Adrenal gland (tissue), 12 donors: ENCODE data around the gene CD22. TPM values are rescaled to one million over a fixed set of nuclear protein-coding genes. Genes with fewer than 3 reads are reported as not detected.
"Not testable (repeated sequence)": the region's sequence is repeated elsewhere in the genome, so short reads cannot be mapped to it uniquely, and the experiment has no call there.

Experiments
- DNase-seq, 7 donors: peaks; one replicate each; pipeline ENCODE4 v3.0.0-alpha.2; 2019 to 2020
- H3K27ac ChIP-seq, 5 donors: fragments of 200-600 bp; sonication (generic) in 4 of 5; 1 replicate in 3 of 5; 2 replicates in 2 of 5; pipeline versions ENCODE4 v1.5.1 to v1.8.0; 2016 to 2020; ENCODE audit warnings: mild to moderate bottlenecking in 1 of 5
- H3K27me3 ChIP-seq: fragments of 200-600 bp; 2 replicates; pipeline ENCODE4 v1.8.0; 2021
- H3K36me3 ChIP-seq, 2 donors: fragments of 200-600 bp; replicated peaks in 1 of 2; 1 replicate in 1 of 2; 2 replicates in 1 of 2; pipeline versions ENCODE4 v1.5.1 to v1.8.0; 2018 to 2022
- H3K4me1 ChIP-seq, 2 donors: fragments of 200-600 bp; replicated peaks in 1 of 2; 1 replicate in 1 of 2; 2 replicates in 1 of 2; pipeline versions ENCODE4 v1.5.1 to v1.8.0; 2018 to 2021
- H3K4me3 ChIP-seq, 4 donors: fragments of 200-600 bp; sonication (generic) in 3 of 4; one replicate each; pipeline ENCODE4 v1.5.1; 2016 to 2018
- H3K9me3 ChIP-seq, 3 donors: fragments of 200-600 bp; sonication (generic) in 1 of 3; replicated peaks in 1 of 3; 1 replicate in 2 of 3; 2 replicates in 1 of 3; pipeline versions ENCODE4 v1.5.1 to v1.8.0; 2016 to 2021
- CTCF ChIP-seq, 6 experiments: fragments of 450-650 bp in 4 of 6; fragments of 200-600 bp in 2 of 6; sonication (generic) in 1 of 6; IDR thresholded peaks; 1 replicate in 5 of 6; 2 replicates in 1 of 6; pipeline versions ENCODE4 v1.5.1 to v1.8.0; 2016 to 2021; ENCODE audit warnings: antibody characterized with exemption in 6 of 6, mild to moderate bottlenecking in 2 of 6, moderate library complexity in 1 of 6
- POLR2A ChIP-seq, 2 donors: fragments of 450-650 bp; IDR thresholded peaks; one replicate each; pipeline ENCODE4 v1.6.1; 2017; ENCODE audit warnings: antibody characterized with exemption in 2 of 2, mild to moderate bottlenecking in 2 of 2, moderate library complexity in 1 of 2
- WGBS, 4 donors: extraction: QIAGEN DNeasy Blood & Tissue Kit in 2 of 4; methylation state at CpG; one replicate each; pipeline versions ENCODE4 v1.1.5 to v1.1.7; 2013 to 2017; 5-methylcytosine and 5-hydroxymethylcytosine counted together
- intact Hi-C, 2 donors: fragments of 100-400 bp; cut with DNase I; formaldehyde crosslinking; loops; one replicate each; pipeline versions ENCODE4 v1.14.1 to v1.15.0; 2022 to 2023
- polyA plus RNA-seq, 3 donors: library from polyadenylated mRNA; stranded (reverse); fragments of 200-250 nt in 2 of 3; fragments of 350-450 nt in 1 of 3; fragmentation: Illumina TruSeq in 1 of 3; extraction: RNeasy Lipid Tissue Mini Kit (QIAGEN cat#74804) in 1 of 3; gene quantifications; one replicate each; pipeline ENCODE4 v1.2.3, GENCODE V29; 2013 to 2014
- total RNA-seq, 9 donors: library from RNA; depleted of rRNA in 4 of 9; stranded (reverse); fragments of >200 nt in 4 of 9; fragments of 120-200 nt in 1 of 9; fragmentation: NEBNext Ultra II Directional in 1 of 9; extraction: Animal tissue kit (Norgen Biotek cat#: 25700) in 1 of 9; gene quantifications; one replicate each; pipeline versions ENCODE4 v1.1.0 to v1.2.4, GENCODE V29; 2013 to 2023
- donor health status: healthy with polysubstance abuse.
- donor health status: Bipolar disorder and iron deficiency.
- donor health status: DM: yes; HTN: yes; CAD: no.
- donor health status: DM: no; HTN: no; CAD: no.
- donor health status: DM: no; HTN: no; CAD: no.
- donor health status: DM: yes; HTN: yes; CAD: no.

Gene CD22
- total and polyA plus RNA-seq, 12 donors: 1.8 to 16.1 (median 6.2) TPM

- TF ChIP-seq POLR2A (IDR thresholded peaks at IDR 0.05) (no peak), CTCF (IDR thresholded peaks at IDR 0.05) (no peak)
- Histone ChIP-seq H3K4me1 (peaks cover 2% of the 10 kb centered on the region in 2 donors), H3K9me3 (no peaks in the 10 kb centered on the region), H3K4me3 (no peak overlapping the region), H3K36me3 (peaks cover 0 to 4% of the 10 kb centered on the region in 2 donors), H3K27ac (no peak overlapping the region), H3K27me3 (no peaks in the 10 kb centered on the region)
- intact Hi-C loops: no loop called here
- no peak for DNase-seq
- 74 to 88% (median 82%) methylated on average over 16 to 17 of the region's 17 CpGs for WGBS, 4 donors
Observed at GRCh38 chr19:35284153-35285094, 44.6 kb upstream of the CD22 start.

DNA sequence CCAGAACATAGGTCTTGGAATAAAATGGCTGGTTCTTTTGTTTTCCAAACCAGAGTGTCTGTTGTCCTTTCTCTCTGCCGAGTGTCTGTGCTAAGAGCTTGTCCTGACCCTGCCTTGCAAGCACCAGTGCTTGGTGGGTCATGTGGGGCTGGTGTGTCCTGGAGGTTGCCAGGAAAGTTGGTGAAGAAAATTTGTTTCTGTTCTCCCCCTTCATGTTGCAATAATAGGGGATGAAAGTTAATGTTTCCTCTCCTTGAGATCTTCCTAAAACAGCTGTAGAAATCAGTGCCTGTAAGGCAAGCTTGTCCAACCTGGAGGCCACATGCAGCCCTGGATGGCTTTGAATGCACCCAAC, 43.9 kb upstream of the CD22 start:
- no peak for DNase-seq
- intact Hi-C loops: no loop called here
- no peak for TF ChIP-seq POLR2A (IDR thresholded peaks at IDR 0.05)
- no peak for TF ChIP-seq CTCF (IDR thresholded peaks at IDR 0.05)
- H3K9me3 ChIP-seq: no peaks in the 10 kb centered on the region
- H3K27ac ChIP-seq: no peak overlapping the region
- WGBS, 4 donors: 25 to 55% (median 47%) methylated on average over 1 of the region's 1 CpG
- H3K27me3 ChIP-seq: no peaks in the 10 kb centered on the region
- H3K36me3 ChIP-seq: no peaks in the 10 kb centered on the region
- no peaks in the 10 kb centered on the region for H3K4me1 ChIP-seq
- no peak overlapping the region for H3K4me3 ChIP-seq

GRCh38 chr19:35285465-35285864, 43.5 kb upstream of the CD22 start:
- H3K27ac ChIP-seq, H3K4me1 ChIP-seq, intact Hi-C loops, H3K9me3 ChIP-seq, DNase-seq, H3K36me3 ChIP-seq, H3K27me3 ChIP-seq, H3K4me3 ChIP-seq: not testable (repeated sequence)
- WGBS, 4 donors: 91 to 99% (median 94%) methylated on average over 3 of the region's 3 CpGs

DNA sequence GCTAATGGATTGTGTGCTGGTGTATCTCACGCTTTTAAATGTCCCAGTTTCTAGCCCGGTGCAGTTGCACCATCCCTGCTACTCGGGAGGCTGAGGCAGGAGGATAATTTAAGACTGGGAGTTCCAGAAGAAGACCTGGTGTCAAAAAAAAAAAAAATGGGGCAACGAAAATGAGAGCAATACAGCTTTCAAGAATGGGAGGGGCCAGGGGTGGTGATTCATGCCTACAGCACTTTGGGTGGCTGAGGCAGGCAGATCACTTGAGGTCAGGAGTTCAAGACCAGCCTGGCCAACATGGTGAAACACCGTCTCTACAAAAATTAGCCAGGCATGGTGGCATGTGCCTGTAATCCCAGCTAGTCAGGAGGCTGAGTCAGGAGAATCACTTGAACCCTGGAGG, 42.9 kb upstream of the CD22 start:
- DNase-seq, H3K9me3 ChIP-seq, H3K4me3 ChIP-seq, intact Hi-C loops, H3K4me1 ChIP-seq, H3K36me3 ChIP-seq, H3K27me3 ChIP-seq, H3K27ac ChIP-seq: not testable (repeated sequence)
- WGBS, 4 donors: 66 to 77% (median 72%) methylated on average over 5 of the region's 5 CpGs

- H3K4me3 ChIP-seq: no peak overlapping the region
- H3K27me3 ChIP-seq: no peaks in the 10 kb centered on the region
- no peaks in the 10 kb centered on the region for H3K36me3 ChIP-seq
- no peak for DNase-seq
- TF ChIP-seq CTCF (IDR thresholded peaks at IDR 0.05) (no peak), POLR2A (IDR thresholded peaks at IDR 0.05) (no peak)
- H3K9me3 ChIP-seq: no peaks in the 10 kb centered on the region
- no peak overlapping the region for H3K27ac ChIP-seq
- intact Hi-C loops: no loop called here
- H3K4me1 ChIP-seq: no peaks in the 10 kb centered on the region
- WGBS, 4 donors: 87 to 92% (median 90%) methylated on average over 9 to 10 of the region's 10 CpGs
Observed at GRCh38 chr19:35287713-35288112, 41.3 kb upstream of the CD22 start.
